Measurements from ENCODE around the gene TDRD3. TPM values are rescaled to one million over a fixed set of nuclear protein-coding genes. Genes with fewer than 3 reads are reported as not detected.

Gene TDRD3
- total RNA-seq, 8 experiments from 2014 or later: 12.7 to 42.5 (median 27.6) TPM

- WGBS, 10 experiments: 20 to 100% (median 71%) methylated on average over 1 of the region's 1 CpG
Measured at GRCh38 chr13:60494296-60494695, 97.3 kb downstream of the TDRD3 start.

GRCh38 chr13:60501236-60501635 is 104.2 kb downstream of the TDRD3 start:
- peak in 2 of 8 experiments; percentile 35 to 54 for ATAC-seq (replicated peaks in 6 of 8)
- Histone ChIP-seq H3K4me3 (no peak overlapping the region), H3K4me1 (replicated peaks in 1 of 2) (no peaks in the 10 kb centered on the region), H3K27ac (no peak overlapping the region)
- WGBS, 10 experiments: 100% methylated on average over 1 of the region's 1 CpG; no CpG with 5 or more reads in 7 of the 10 experiments
- in situ Hi-C loops (cut with MboI; ENCODE audit: low pct_unique_long_range_greater_than_20kb in 2 of 9, low sequenced_read_pairs in 9 of 9, unreplicated experiment in 9 of 9): no loop called here

More at GRCh38 chr13:60494296-60494695, 97.3 kb downstream of the TDRD3 start:
- ATAC-seq (replicated peaks in 6 of 8): no peak
- in situ Hi-C loops (cut with MboI; ENCODE audit: low pct_unique_long_range_greater_than_20kb in 2 of 9, low sequenced_read_pairs in 9 of 9, unreplicated experiment in 9 of 9): loop anchor here in 1 of 9 experiments (25.0 kb wide), 1 partner anchor 118 kb away; no protein-coding TSS in a partner anchor
- Histone ChIP-seq H3K4me1 (replicated peaks in 1 of 2) (no peaks in the 10 kb centered on the region), H3K4me3 (no peak overlapping the region), H3K27ac (no peak overlapping the region)

- Histone ChIP-seq H3K4me1 (replicated peaks in 1 of 2) (no peaks in the 10 kb centered on the region), H3K27ac (no peak overlapping the region), H3K4me3 (no peak overlapping the region)
- ATAC-seq (replicated peaks in 6 of 8): no peak
- WGBS, 10 experiments: 93 to 100% (median 100%) methylated on average over 2 to 3 of the region's 3 CpGs; no CpG with 5 or more reads in 3 of the 10 experiments
- in situ Hi-C loops (cut with MboI; ENCODE audit: low pct_unique_long_range_greater_than_20kb in 2 of 9, low sequenced_read_pairs in 9 of 9, unreplicated experiment in 9 of 9): no loop called here
Measured at GRCh38 chr13:60509601-60510386, 112.8 kb downstream of the TDRD3 start.

- no peak overlapping the region for H3K27ac ChIP-seq
- in situ Hi-C loops (cut with MboI; ENCODE audit: low pct_unique_long_range_greater_than_20kb in 2 of 9, low sequenced_read_pairs in 9 of 9, unreplicated experiment in 9 of 9): no loop called here
- ATAC-seq (replicated peaks in 6 of 8): peak in 6 of 8 experiments; percentile 38 to 62 (median 44)
- no peaks in the 10 kb centered on the region for H3K4me1 ChIP-seq (replicated peaks in 1 of 2)
- H3K4me3 ChIP-seq: no peak overlapping the region
- 0 to 100% (median 72%) methylated on average over 1 to 2 of the region's 2 CpGs; no CpG with 5 or more reads in 2 of the 10 experiments for WGBS, 10 experiments
Measured at GRCh38 chr13:60511637-60512036, 114.6 kb downstream of the TDRD3 start.

GRCh38 chr13:60514891-60515290 is 117.9 kb downstream of the TDRD3 start:
- no peaks in the 10 kb centered on the region for H3K4me1 ChIP-seq (replicated peaks in 1 of 2)
- no peak overlapping the region for H3K27ac ChIP-seq
- no peak for ATAC-seq (replicated peaks in 6 of 8)
- WGBS, 10 experiments: 83 to 100% (median 100%) methylated on average over 1 of the region's 1 CpG
- no peak overlapping the region for H3K4me3 ChIP-seq
- in situ Hi-C loops (cut with MboI; ENCODE audit: low pct_unique_long_range_greater_than_20kb in 2 of 9, low sequenced_read_pairs in 9 of 9, unreplicated experiment in 9 of 9): no loop called here

GRCh38 chr13:60519496-60519895 is 122.5 kb downstream of the TDRD3 start:
- Histone ChIP-seq H3K4me1 (replicated peaks in 1 of 2) (no peaks in the 10 kb centered on the region), H3K27ac (no peak overlapping the region), H3K4me3 (no peak overlapping the region)
- in situ Hi-C loops (cut with MboI; ENCODE audit: low pct_unique_long_range_greater_than_20kb in 2 of 9, low sequenced_read_pairs in 9 of 9, unreplicated experiment in 9 of 9): no loop called here
- ATAC-seq (replicated peaks in 6 of 8): no peak

GRCh38 chr13:60520902-60521569 is 124.0 kb downstream of the TDRD3 start:
- H3K4me3 ChIP-seq: no peak overlapping the region
- in situ Hi-C loops (cut with MboI; ENCODE audit: low pct_unique_long_range_greater_than_20kb in 2 of 9, low sequenced_read_pairs in 9 of 9, unreplicated experiment in 9 of 9): no loop called here
- peak in 1 of 8 experiments; percentile 80 for ATAC-seq (replicated peaks in 6 of 8)
- no peaks in the 10 kb centered on the region for H3K4me1 ChIP-seq (replicated peaks in 1 of 2)
- no peak overlapping the region for H3K27ac ChIP-seq
- 53 to 100% (median 87%) methylated on average over 2 to 4 of the region's 4 CpGs for WGBS, 10 experiments

- no peak for ATAC-seq (replicated peaks in 6 of 8)
- Histone ChIP-seq H3K27ac (no peak overlapping the region), H3K4me1 (replicated peaks in 1 of 2) (no peaks in the 10 kb centered on the region), H3K4me3 (no peak overlapping the region)
- in situ Hi-C loops (cut with MboI; ENCODE audit: low pct_unique_long_range_greater_than_20kb in 2 of 9, low sequenced_read_pairs in 9 of 9, unreplicated experiment in 9 of 9): no loop called here
- 0 to 67% (median 52%) methylated on average over 1 of the region's 1 CpG for WGBS, 10 experiments
Measured at GRCh38 chr13:60538566-60538965, 141.5 kb downstream of the TDRD3 start.

GRCh38 chr13:60540276-60540675 is 143.3 kb downstream of the TDRD3 start:
- H3K4me3 ChIP-seq: no peak overlapping the region
- in situ Hi-C loops (cut with MboI; ENCODE audit: low pct_unique_long_range_greater_than_20kb in 2 of 9, low sequenced_read_pairs in 9 of 9, unreplicated experiment in 9 of 9): no loop called here
- H3K4me1 ChIP-seq (replicated peaks in 1 of 2): no peaks in the 10 kb centered on the region
- ATAC-seq (replicated peaks in 6 of 8): no peak
- H3K27ac ChIP-seq: no peak overlapping the region
- 68 to 100% (median 93%) methylated on average over 3 to 4 of the region's 4 CpGs for WGBS, 10 experiments

GRCh38 chr13:60562096-60562780 is 165.2 kb downstream of the TDRD3 start:
- peak in 3 of 8 experiments; percentile 45 to 72 (median 65) for ATAC-seq (replicated peaks in 6 of 8)
- in situ Hi-C loops (cut with MboI; ENCODE audit: low pct_unique_long_range_greater_than_20kb in 2 of 9, low sequenced_read_pairs in 9 of 9, unreplicated experiment in 9 of 9): no loop called here

GRCh38 chr13:60571571-60571970 is 174.6 kb downstream of the TDRD3 start:
- Histone ChIP-seq H3K4me1 (replicated peaks in 1 of 2) (peaks cover 12 to 14% of the 10 kb centered on the region in 2 donors), H3K4me3 (no peak overlapping the region), H3K27ac (no peak overlapping the region)
- in situ Hi-C loops (cut with MboI; ENCODE audit: low pct_unique_long_range_greater_than_20kb in 2 of 9, low sequenced_read_pairs in 9 of 9, unreplicated experiment in 9 of 9): no loop called here
- ATAC-seq (replicated peaks in 6 of 8): no peak

More at GRCh38 chr13:60562096-60562780, 165.2 kb downstream of the TDRD3 start:
- H3K27ac ChIP-seq: no peak overlapping the region
- no peak overlapping the region for H3K4me3 ChIP-seq
- 0 to 100% (median 92%) methylated on average over 1 to 4 of the region's 5 CpGs; no CpG with 5 or more reads in 1 of the 10 experiments for WGBS, 10 experiments
- H3K4me1 ChIP-seq (replicated peaks in 1 of 2): peaks cover 0 to 3% of the 10 kb centered on the region in 2 donors

GRCh38 chr13:60572003-60572798 is 175.2 kb downstream of the TDRD3 start:
- no peak overlapping the region for H3K27ac ChIP-seq
- WGBS, 10 experiments: 30 to 100% (median 52%) methylated on average over 2 to 5 of the region's 5 CpGs
- in situ Hi-C loops (cut with MboI; ENCODE audit: low pct_unique_long_range_greater_than_20kb in 2 of 9, low sequenced_read_pairs in 9 of 9, unreplicated experiment in 9 of 9): no loop called here
- peaks cover 12% of the 10 kb centered on the region in 2 donors for H3K4me1 ChIP-seq (replicated peaks in 1 of 2)
- H3K4me3 ChIP-seq: no peak overlapping the region
- peak in 6 of 8 experiments; percentile 40 to 89 (median 58) for ATAC-seq (replicated peaks in 6 of 8)

Data from motor neuron (in vitro differentiated cells).